Pancreas (tissue), 10 donors: ENCODE measurements around the gene KANSL3. TPM values are rescaled to one million over a fixed set of nuclear protein-coding genes. Genes with fewer than 3 reads are reported as not detected.

Experiments used
- ATAC-seq, 4 donors: fragments of 200-7000 bp; cut with Tn5 transposase; one replicate each; pipeline versions ENCODE4 v1.8.0 to v1.9.1; 2020; ENCODE audit warnings: mild to moderate bottlenecking in 4 of 4, moderate library complexity in 4 of 4
- DNase-seq, 6 donors: peaks; one replicate each; pipeline ENCODE4 v3.0.0-alpha.2; 2020
- FAIRE-seq: peaks from 2 replicates; lab custom pipeline; 2012; peaks lifted over from hg19 to GRCh38; lab: Jason Lieb, UNC
- H3K27ac ChIP-seq, 4 donors: fragments of 200-600 bp; sonication (generic); 1 replicate in 3 of 4; 2 replicates in 1 of 4; pipeline versions ENCODE4 v1.5.0 to v1.8.0; 2020
- H3K27me3 ChIP-seq, 4 donors: fragments of 200-600 bp; one replicate each; pipeline ENCODE4 v1.8.0; 2021
- H3K36me3 ChIP-seq, 3 donors: fragments of 200-600 bp; sonication (generic) in 1 of 3; one replicate each; pipeline versions ENCODE4 v1.5.0 to v1.8.0; 2020 to 2021
- H3K4me1 ChIP-seq, 3 donors: fragments of 200-600 bp; one replicate each; pipeline ENCODE4 v1.8.0; 2021
- H3K4me3 ChIP-seq, 4 donors: fragments of 200-600 bp; sonication (generic) in 2 of 4; one replicate each; pipeline versions ENCODE4 v1.5.0 to v1.8.0; 2020 to 2021
- H3K9me3 ChIP-seq, 4 donors: fragments of 200-600 bp; one replicate each; pipeline ENCODE4 v1.8.0; 2021
- WGBS, 2 donors: extraction: QIAGEN DNeasy Blood & Tissue Kit; methylation state at CpG; one replicate each; pipeline ENCODE4 v1.1.7; 2013; 5-methylcytosine and 5-hydroxymethylcytosine counted together
- intact Hi-C, 3 donors: fragments of 100-400 bp; cut with DNase I; formaldehyde crosslinking; loops; one replicate each; pipeline versions ENCODE4 v1.11.1 to v1.14.2; 2022
- polyA plus RNA-seq, 2 donors: library from polyadenylated mRNA; stranded (reverse); fragments of 200-250 nt; gene quantifications; one replicate each; pipeline ENCODE4 v1.2.3, GENCODE V29; 2013
- total RNA-seq, 6 donors: library from RNA; stranded (reverse); fragmentation: NEBNext Ultra II Directional in 4 of 6; extraction: Animal tissue kit (Norgen Biotek cat#: 25700) in 4 of 6; gene quantifications; one replicate each; pipeline versions ENCODE4 v1.2.1 to v1.2.4, GENCODE V29; 2021 to 2023
- TF ChIP-seq, protein P1 (sequence below), 4 donors: fragments of 200-600 bp; sonication (generic) in 3 of 4; IDR thresholded peaks; one replicate each; pipeline versions ENCODE4 v1.5.0 to v1.8.0; 2021; ENCODE audit warnings: antibody characterized with exemption in 4 of 4
- donor health status: healthy with polysubstance abuse.
- donor health status: DM: no; HTN: no; CAD: no; lungs with moderate emphysema.
- donor health status: DM: no; HTN: no; CAD: no.
- donor health status: control.
- donor health status: control.
- donor health status: Bipolar disorder and iron deficiency.
- donor health status: DM: yes; HTN: yes; CAD: no.
- donor health status: DM: no; HTN: no; CAD: no.
- donor health status: DM: no; HTN: no; CAD: no.
- donor health status: DM: yes; HTN: yes; CAD: no.

KANSL3 gene
- total and polyA plus RNA-seq, 8 donors: 14.8 to 28.9 (median 19.2) TPM

GRCh38 chr2:96553176-96553956 is 84.7 kb downstream of the KANSL3 start:
- FAIRE-seq: no peak
- TF ChIP-seq, protein P1, sequence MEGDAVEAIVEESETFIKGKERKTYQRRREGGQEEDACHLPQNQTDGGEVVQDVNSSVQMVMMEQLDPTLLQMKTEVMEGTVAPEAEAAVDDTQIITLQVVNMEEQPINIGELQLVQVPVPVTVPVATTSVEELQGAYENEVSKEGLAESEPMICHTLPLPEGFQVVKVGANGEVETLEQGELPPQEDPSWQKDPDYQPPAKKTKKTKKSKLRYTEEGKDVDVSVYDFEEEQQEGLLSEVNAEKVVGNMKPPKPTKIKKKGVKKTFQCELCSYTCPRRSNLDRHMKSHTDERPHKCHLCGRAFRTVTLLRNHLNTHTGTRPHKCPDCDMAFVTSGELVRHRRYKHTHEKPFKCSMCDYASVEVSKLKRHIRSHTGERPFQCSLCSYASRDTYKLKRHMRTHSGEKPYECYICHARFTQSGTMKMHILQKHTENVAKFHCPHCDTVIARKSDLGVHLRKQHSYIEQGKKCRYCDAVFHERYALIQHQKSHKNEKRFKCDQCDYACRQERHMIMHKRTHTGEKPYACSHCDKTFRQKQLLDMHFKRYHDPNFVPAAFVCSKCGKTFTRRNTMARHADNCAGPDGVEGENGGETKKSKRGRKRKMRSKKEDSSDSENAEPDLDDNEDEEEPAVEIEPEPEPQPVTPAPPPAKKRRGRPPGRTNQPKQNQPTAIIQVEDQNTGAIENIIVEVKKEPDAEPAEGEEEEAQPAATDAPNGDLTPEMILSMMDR (IDR thresholded peaks at IDR 0.05): no peak
- Histone ChIP-seq H3K9me3 (no peaks in the 10 kb centered on the region), H3K27me3 (no peaks in the 10 kb centered on the region), H3K27ac (no peak overlapping the region), H3K4me3 (no peak overlapping the region), H3K4me1 (no peaks in the 10 kb centered on the region), H3K36me3 (no peaks in the 10 kb centered on the region)
- peak in 2 of 6 donors; percentile 24 to 58 for DNase-seq
- whole genome bisulfite sequencing, 2 donors: 89 to 91% methylated on average over 16 of the region's 16 CpGs
- ATAC-seq: no peak
- intact Hi-C loops: loop anchor here in 1 of 3 donors (5.0 kb wide), 1 partner anchor 244 kb away; no protein-coding TSS in a partner anchor

DNA sequence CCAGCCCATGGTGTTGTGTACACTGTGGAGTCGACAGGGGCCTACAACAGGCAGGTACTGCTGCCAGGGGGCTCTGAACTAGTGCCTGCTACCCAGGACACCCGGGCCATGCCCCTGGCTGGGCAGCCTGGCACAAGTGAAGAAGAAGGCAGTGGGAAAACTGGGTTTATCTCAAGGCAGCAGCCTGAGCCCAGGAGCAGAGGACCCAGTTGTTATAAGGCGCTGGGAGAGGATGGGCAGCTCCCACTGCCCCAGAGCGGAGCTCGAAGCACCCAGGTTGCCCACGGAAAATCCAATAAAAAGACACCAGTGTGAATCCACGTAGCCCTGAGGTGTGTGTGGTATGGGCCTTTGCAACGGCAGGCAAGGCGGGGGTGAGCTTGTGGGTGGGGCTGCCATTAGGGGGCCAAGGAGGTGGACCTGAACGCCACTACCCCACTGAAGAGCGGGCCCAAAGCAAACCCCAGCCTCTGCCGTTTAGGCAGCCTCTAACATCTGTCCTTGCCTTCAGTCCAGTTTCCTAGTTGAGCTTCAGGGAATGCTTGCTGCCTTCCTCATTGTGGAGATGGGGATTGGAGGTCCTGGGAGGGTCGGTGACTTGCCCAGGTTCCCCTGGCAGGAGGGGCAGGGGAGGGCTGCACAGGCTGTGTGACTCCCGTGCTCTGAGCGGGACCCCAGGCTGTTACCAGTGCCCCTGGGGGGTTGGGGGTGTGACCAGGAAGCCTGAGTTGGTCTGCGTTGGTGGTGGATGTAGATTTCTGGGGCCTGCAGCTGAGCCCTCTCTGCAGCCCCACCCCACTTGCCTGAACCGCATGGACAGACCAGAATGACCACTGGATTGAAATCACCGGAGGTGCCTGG is 85.6 kb downstream of the KANSL3 start:
- Histone ChIP-seq H3K4me1 (no peaks in the 10 kb centered on the region), H3K9me3 (no peaks in the 10 kb centered on the region), H3K27me3 (no peaks in the 10 kb centered on the region), H3K36me3 (no peaks in the 10 kb centered on the region), H3K27ac (no peak overlapping the region), H3K4me3 (no peak overlapping the region)
- DNase-seq: peak in 2 of 6 donors; percentile 21 to 55
- no peak for FAIRE-seq
- intact Hi-C loops: loop anchor here in 1 of 3 donors (5.0 kb wide), 1 partner anchor 245 kb away; no protein-coding TSS in a partner anchor
- 87 to 90% methylated on average over 18 of the region's 18 CpGs for whole genome bisulfite sequencing, 2 donors
- no peak for ATAC-seq
- TF ChIP-seq, protein P1 (IDR thresholded peaks at IDR 0.05): no peak

- H3K36me3 ChIP-seq: no peaks in the 10 kb centered on the region
- 94 to 97% methylated on average over 23 to 25 of the region's 25 CpGs for WGBS, 2 donors
- TF ChIP-seq, protein P1 (IDR thresholded peaks at IDR 0.05): no peak
- ATAC-seq (no peak), DNase-seq (peak in 1 of 6 donors; percentile 65), FAIRE-seq (no peak)
- H3K9me3 ChIP-seq: no peaks in the 10 kb centered on the region
- no peak overlapping the region for H3K27ac ChIP-seq
- H3K4me1 ChIP-seq: no peaks in the 10 kb centered on the region
- no peaks in the 10 kb centered on the region for H3K27me3 ChIP-seq
- intact Hi-C loops: loop anchor here in 1 of 3 donors (5.0 kb wide), 1 partner anchor 246 kb away; no protein-coding TSS in a partner anchor
- H3K4me3 ChIP-seq: no peak overlapping the region
Observed at GRCh38 chr2:96551605-96552314, 86.4 kb downstream of the KANSL3 start.

DNA sequence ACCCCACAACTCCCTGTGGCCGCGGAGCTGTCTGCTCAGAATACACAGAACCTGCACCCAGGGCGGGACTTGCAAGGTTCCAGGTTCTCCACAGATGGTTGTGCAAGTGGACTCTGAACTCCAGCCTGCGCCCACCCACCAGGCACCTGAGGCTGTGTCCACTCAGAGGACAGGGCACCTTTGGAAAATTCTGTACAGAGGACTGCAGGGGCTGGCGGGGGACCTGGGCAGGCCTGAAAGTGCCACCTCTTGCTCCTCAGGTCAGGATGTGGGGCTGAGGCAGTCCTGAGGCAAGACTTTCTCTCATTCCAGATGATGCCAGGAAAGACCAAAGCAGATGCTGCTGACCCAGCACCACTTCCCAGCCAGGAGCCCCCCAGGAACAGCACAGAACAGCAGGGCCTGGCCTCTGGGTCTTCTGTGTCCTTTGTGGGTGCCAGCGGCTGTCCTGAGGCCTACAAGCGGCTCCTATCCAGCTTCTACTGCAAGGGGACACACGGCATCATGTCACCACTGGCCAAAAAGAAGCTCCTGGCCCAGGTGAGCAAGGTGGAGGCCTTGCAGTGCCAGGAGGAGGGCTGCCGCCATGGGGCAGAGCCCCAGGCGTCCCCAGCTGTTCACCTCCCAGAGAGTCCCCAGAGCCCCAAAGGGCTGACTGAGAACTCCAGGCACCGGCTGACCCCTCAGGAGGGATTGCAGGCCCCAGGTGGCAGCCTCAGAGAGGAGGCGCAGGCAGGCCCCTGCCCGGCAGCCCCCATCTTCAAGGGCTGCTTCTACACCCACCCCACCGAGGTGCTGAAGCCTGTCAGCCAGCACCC is 87.1 kb downstream of the KANSL3 start:
- 93 to 95% methylated on average over 14 of the region's 14 CpGs for WGBS, 2 donors
- H3K36me3 ChIP-seq: no peaks in the 10 kb centered on the region

More for the DNA sequence above, 87.1 kb downstream of the KANSL3 start:
- FAIRE-seq (no peak), ATAC-seq (no peak), DNase-seq (peak in 1 of 6 donors; percentile 57)
- Histone ChIP-seq H3K9me3 (no peaks in the 10 kb centered on the region), H3K4me3 (no peak overlapping the region), H3K27ac (no peak overlapping the region), H3K27me3 (no peaks in the 10 kb centered on the region), H3K4me1 (no peaks in the 10 kb centered on the region)
- TF ChIP-seq, protein P1 (IDR thresholded peaks at IDR 0.05): no peak
- intact Hi-C loops: loop anchor here in 1 of 3 donors (5.0 kb wide), 1 partner anchor 246 kb away; no protein-coding TSS in a partner anchor
